Activated CD4-positive, alpha-beta T cell treated with anti-CD3 and anti-CD28 coated beads, Interleukin-2, amount 10 ng/mL, durations not matched to agents 24 days and 14 days (primary cell): ENCODE measurements around the gene WIPF2. TPM values are rescaled to one million over a fixed set of nuclear protein-coding genes. Genes with fewer than 3 reads are reported as not detected.
A peak's percentile ranks its signal among the peaks of the same experiment; 100 is the strongest.
"Not testable (repeated sequence)": the region's sequence is repeated elsewhere in the genome, so short reads cannot be mapped to it uniquely, and the experiment has no call there.

Experiments
- DNase-seq: peaks from one replicate; pipeline ENCODE4 v3.0.0; 2022
- H3K27ac Mint-ChIP-seq: one replicate; pipeline ENCODE4 v1.8.0; 2022; ENCODE audit warnings: mild to moderate bottlenecking, mixed read lengths
- H3K27me3 Mint-ChIP-seq: one replicate; pipeline ENCODE4 v1.8.0; 2022; ENCODE audit warnings: mixed read lengths
- H3K36me3 Mint-ChIP-seq: one replicate; pipeline ENCODE4 v1.8.0; 2022; ENCODE audit warnings: low read depth, mild to moderate bottlenecking, mixed read lengths
- H3K4me1 Mint-ChIP-seq: one replicate; pipeline ENCODE4 v1.8.0; 2021; ENCODE audit warnings: mixed read lengths
- H3K4me3 Mint-ChIP-seq: one replicate; pipeline ENCODE4 v1.8.0; 2022; ENCODE audit warnings: mild to moderate bottlenecking, moderate library complexity, mixed read lengths
- H3K9me3 Mint-ChIP-seq: one replicate; pipeline ENCODE4 v1.8.0; 2021; ENCODE audit warnings: mixed read lengths
- intact Hi-C: fragments of 100-400 bp; cut with micrococcal nuclease; formaldehyde crosslinking; loops from one replicate; pipeline ENCODE4 v1.15.1; 2023
- total RNA-seq: library from RNA; stranded (reverse); gene quantifications from 2 replicates; pipeline ENCODE4 v1.2.3, GENCODE V29; 2022

WIPF2 gene
- total RNA-seq, 1 donor from 2014 or later = 25.5 TPM

- H3K4me1 Mint-ChIP-seq, H3K4me3 Mint-ChIP-seq, H3K9me3 Mint-ChIP-seq, intact Hi-C loops, H3K36me3 Mint-ChIP-seq, H3K27ac Mint-ChIP-seq, DNase-seq: not testable (repeated sequence)
- peaks cover 19% of the 10 kb centered on the region for H3K27me3 Mint-ChIP-seq
Observed at GRCh38 chr17:40206193-40206592, 12.9 kb upstream of the WIPF2 start.

GRCh38 chr17:40209404-40210093, 9.6 kb upstream of the WIPF2 start:
- intact Hi-C loops = no loop called here

GRCh38 chr17:40213914-40214313, 5.2 kb upstream of the WIPF2 start:
- H3K36me3 Mint-ChIP-seq, H3K27ac Mint-ChIP-seq, H3K27me3 Mint-ChIP-seq, H3K4me1 Mint-ChIP-seq, H3K4me3 Mint-ChIP-seq, intact Hi-C loops, H3K9me3 Mint-ChIP-seq, DNase-seq: not testable (repeated sequence)

More at GRCh38 chr17:40209404-40210093, 9.6 kb upstream of the WIPF2 start:
- no peaks in the 10 kb centered on the region for H3K9me3 Mint-ChIP-seq
- no peaks in the 10 kb centered on the region for H3K36me3 Mint-ChIP-seq
- H3K27me3 Mint-ChIP-seq = peaks cover 8% of the 10 kb centered on the region
- no peaks in the 10 kb centered on the region for H3K4me1 Mint-ChIP-seq
- H3K27ac Mint-ChIP-seq = no peak overlapping the region
- no peak for DNase-seq
- H3K4me3 Mint-ChIP-seq = no peak overlapping the region

- Mint-ChIP-seq H3K27ac (peak overlapping the region; percentile 100), H3K4me1 (peaks cover 22% of the 10 kb centered on the region), H3K36me3 (peaks cover 11% of the 10 kb centered on the region), H3K4me3 (peak overlapping the region; percentile 99), H3K9me3 (no peaks in the 10 kb centered on the region), H3K27me3 (no peaks in the 10 kb centered on the region)
- DNase-seq = no peak
- intact Hi-C loops = loop anchor here (2.0 kb wide), 1 partner anchor 105 kb away; no protein-coding TSS in a partner anchor
Observed at GRCh38 chr17:40218006-40218739, 931 bp upstream of the WIPF2 start.

GRCh38 chr17:40219594-40220338, 662 bp downstream of the WIPF2 start:
- intact Hi-C loops = loop anchor here (1.0 to 2.0 kb wide), 2 partner anchors 68 to 107 kb away; partner anchors contain the start of gene CDC6
- peaks cover 17% of the 10 kb centered on the region for H3K36me3 Mint-ChIP-seq
- DNase-seq = peak; percentile 81
- H3K27ac Mint-ChIP-seq = peak overlapping the region; percentile 93
- no peaks in the 10 kb centered on the region for H3K9me3 Mint-ChIP-seq
- no peaks in the 10 kb centered on the region for H3K27me3 Mint-ChIP-seq
- peaks cover 27% of the 10 kb centered on the region for H3K4me1 Mint-ChIP-seq
- H3K4me3 Mint-ChIP-seq = peak overlapping the region; percentile 99

GRCh38 chr17:40224718-40225550, 5.8 kb downstream of the WIPF2 start:
- no peak for DNase-seq
- H3K27ac Mint-ChIP-seq = no peak overlapping the region
- H3K4me3 Mint-ChIP-seq = no peak overlapping the region
- no peaks in the 10 kb centered on the region for H3K9me3 Mint-ChIP-seq
- H3K36me3 Mint-ChIP-seq = peaks cover 25% of the 10 kb centered on the region
- peaks cover 18% of the 10 kb centered on the region for H3K4me1 Mint-ChIP-seq
- intact Hi-C loops = no loop called here
- H3K27me3 Mint-ChIP-seq = no peaks in the 10 kb centered on the region

- H3K27ac Mint-ChIP-seq, H3K9me3 Mint-ChIP-seq, DNase-seq, intact Hi-C loops, H3K4me3 Mint-ChIP-seq, H3K27me3 Mint-ChIP-seq: not testable (repeated sequence)
- peaks cover 13% of the 10 kb centered on the region for H3K4me1 Mint-ChIP-seq
- H3K36me3 Mint-ChIP-seq = peaks cover 27% of the 10 kb centered on the region
Observed at GRCh38 chr17:40229146-40229545, 10.0 kb downstream of the WIPF2 start.

GRCh38 chr17:40230670-40231069, 11.6 kb downstream of the WIPF2 start:
- H3K4me1 Mint-ChIP-seq = peaks cover 10% of the 10 kb centered on the region
- no peak overlapping the region for H3K4me3 Mint-ChIP-seq
- H3K27me3 Mint-ChIP-seq = no peaks in the 10 kb centered on the region
- intact Hi-C loops = no loop called here
- H3K27ac Mint-ChIP-seq = no peak overlapping the region
- H3K36me3 Mint-ChIP-seq = peaks cover 28% of the 10 kb centered on the region
- DNase-seq = no peak
- H3K9me3 Mint-ChIP-seq = no peaks in the 10 kb centered on the region

GRCh38 chr17:40231928-40232327, 12.8 kb downstream of the WIPF2 start:
- intact Hi-C loops, H3K9me3 Mint-ChIP-seq, DNase-seq, H3K4me3 Mint-ChIP-seq, H3K27me3 Mint-ChIP-seq, H3K27ac Mint-ChIP-seq: not testable (repeated sequence)
- peaks cover 28% of the 10 kb centered on the region for H3K36me3 Mint-ChIP-seq
- peaks cover 10% of the 10 kb centered on the region for H3K4me1 Mint-ChIP-seq

- Mint-ChIP-seq H3K36me3 (peaks cover 6% of the 10 kb centered on the region), H3K27me3 (no peaks in the 10 kb centered on the region), H3K27ac (no peak overlapping the region), H3K9me3 (no peaks in the 10 kb centered on the region), H3K4me3 (no peak overlapping the region), H3K4me1 (peaks cover 3% of the 10 kb centered on the region)
- DNase-seq = no peak
- intact Hi-C loops = no loop called here
Observed at GRCh38 chr17:40241252-40241834, 22.2 kb downstream of the WIPF2 start.

- DNase-seq = no peak
- Mint-ChIP-seq H3K27me3 (no peaks in the 10 kb centered on the region), H3K4me3 (no peak overlapping the region), H3K9me3 (no peaks in the 10 kb centered on the region), H3K36me3 (peaks cover 4% of the 10 kb centered on the region), H3K4me1 (peaks cover 3% of the 10 kb centered on the region), H3K27ac (no peak overlapping the region)
- intact Hi-C loops = no loop called here
Observed at GRCh38 chr17:40242774-40243173, 23.7 kb downstream of the WIPF2 start.

GRCh38 chr17:40243761-40244160, 24.7 kb downstream of the WIPF2 start:
- intact Hi-C loops = no loop called here
- DNase-seq = no peak
- Mint-ChIP-seq H3K27me3 (no peaks in the 10 kb centered on the region), H3K4me3 (no peak overlapping the region), H3K9me3 (no peaks in the 10 kb centered on the region), H3K4me1 (peaks cover 3% of the 10 kb centered on the region), H3K27ac (no peak overlapping the region), H3K36me3 (peaks cover 4% of the 10 kb centered on the region)

- no peaks in the 10 kb centered on the region for H3K9me3 Mint-ChIP-seq
- H3K27me3 Mint-ChIP-seq = no peaks in the 10 kb centered on the region
Observed at GRCh38 chr17:40244255-40244654, 25.2 kb downstream of the WIPF2 start.

More at GRCh38 chr17:40244255-40244654, 25.2 kb downstream of the WIPF2 start:
- peaks cover 5% of the 10 kb centered on the region for H3K4me1 Mint-ChIP-seq
- DNase-seq = no peak
- no peak overlapping the region for H3K27ac Mint-ChIP-seq
- intact Hi-C loops = no loop called here
- peaks cover 4% of the 10 kb centered on the region for H3K36me3 Mint-ChIP-seq
- no peak overlapping the region for H3K4me3 Mint-ChIP-seq
